HFF-Myc (cell line): ENCODE results near the gene C1orf21.

Experiments used
- DNase-seq: peaks from one replicate; pipeline ENCODE4 v3.0.0-alpha.2; 2011; ENCODE audit warnings: low read depth; ENCODE audit errors: extremely low read depth
- H3K4me3 ChIP-seq: replicated peaks from 2 replicates; pipeline ENCODE4 v1.5.1; 2011; ENCODE audit warnings: low read depth, mild to moderate bottlenecking, control low read depth, low read length
- TF ChIP-seq, protein P1 (sequence below): IDR thresholded peaks from 2 replicates; pipeline ENCODE4 v1.5.1; 2012; ENCODE audit warnings: mild to moderate bottlenecking, low read depth, low read length, control low read depth; ENCODE audit errors: missing control alignments

C1orf21 gene

GRCh38 chr1:184433956-184434502 lies 47.2 kb downstream of the C1orf21 start:
- no peak overlapping the region for H3K4me3 ChIP-seq
- no peak for DNase-seq
- TF ChIP-seq, protein P1, sequence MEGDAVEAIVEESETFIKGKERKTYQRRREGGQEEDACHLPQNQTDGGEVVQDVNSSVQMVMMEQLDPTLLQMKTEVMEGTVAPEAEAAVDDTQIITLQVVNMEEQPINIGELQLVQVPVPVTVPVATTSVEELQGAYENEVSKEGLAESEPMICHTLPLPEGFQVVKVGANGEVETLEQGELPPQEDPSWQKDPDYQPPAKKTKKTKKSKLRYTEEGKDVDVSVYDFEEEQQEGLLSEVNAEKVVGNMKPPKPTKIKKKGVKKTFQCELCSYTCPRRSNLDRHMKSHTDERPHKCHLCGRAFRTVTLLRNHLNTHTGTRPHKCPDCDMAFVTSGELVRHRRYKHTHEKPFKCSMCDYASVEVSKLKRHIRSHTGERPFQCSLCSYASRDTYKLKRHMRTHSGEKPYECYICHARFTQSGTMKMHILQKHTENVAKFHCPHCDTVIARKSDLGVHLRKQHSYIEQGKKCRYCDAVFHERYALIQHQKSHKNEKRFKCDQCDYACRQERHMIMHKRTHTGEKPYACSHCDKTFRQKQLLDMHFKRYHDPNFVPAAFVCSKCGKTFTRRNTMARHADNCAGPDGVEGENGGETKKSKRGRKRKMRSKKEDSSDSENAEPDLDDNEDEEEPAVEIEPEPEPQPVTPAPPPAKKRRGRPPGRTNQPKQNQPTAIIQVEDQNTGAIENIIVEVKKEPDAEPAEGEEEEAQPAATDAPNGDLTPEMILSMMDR = no peak

GRCh38 chr1:184437291-184437690 lies 50.5 kb downstream of the C1orf21 start:
- DNase-seq = no peak
- H3K4me3 ChIP-seq = no peak overlapping the region
- TF ChIP-seq, protein P1 = no peak

DNA sequence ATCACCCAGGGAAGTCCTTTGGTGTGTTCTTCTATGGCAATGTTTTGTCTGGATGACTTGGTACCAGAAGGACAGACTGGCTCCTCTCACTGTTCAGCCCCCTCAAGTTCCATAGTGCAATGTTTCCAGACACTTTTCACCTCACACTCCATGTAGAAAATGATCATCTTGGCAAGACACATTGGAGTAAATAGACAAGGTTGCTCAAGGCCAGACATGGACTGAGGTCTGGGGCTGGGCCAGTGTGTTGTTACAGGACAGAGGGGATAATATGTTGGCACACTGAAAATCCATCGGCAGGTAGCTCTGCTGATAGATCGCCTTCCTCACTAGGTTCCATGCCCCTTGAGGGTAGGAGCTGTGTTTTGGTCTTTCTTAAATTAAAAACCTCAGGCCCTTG lies 51.5 kb downstream of the C1orf21 start:
- TF ChIP-seq, protein P1 = no peak

GRCh38 chr1:184442260-184442659 lies 55.4 kb downstream of the C1orf21 start:
- H3K4me3 ChIP-seq = no peak overlapping the region
- DNase-seq = no peak

More for the DNA sequence above, 51.5 kb downstream of the C1orf21 start:
- no peak for DNase-seq
- H3K4me3 ChIP-seq = no peak overlapping the region

GRCh38 chr1:184443201-184443600 lies 56.4 kb downstream of the C1orf21 start:
- no peak for DNase-seq
- TF ChIP-seq, protein P1 = no peak
- H3K4me3 ChIP-seq = no peak overlapping the region

More at GRCh38 chr1:184442260-184442659, 55.4 kb downstream of the C1orf21 start:
- TF ChIP-seq, protein P1 = no peak

- H3K4me3 ChIP-seq = no peak overlapping the region
- no peak for DNase-seq
- TF ChIP-seq, protein P1 = no peak
Observed at GRCh38 chr1:184443624-184444023, 56.8 kb downstream of the C1orf21 start.

- no peak for DNase-seq
- TF ChIP-seq, protein P1 = no peak
- H3K4me3 ChIP-seq = no peak overlapping the region
Observed at GRCh38 chr1:184445997-184446396, 59.2 kb downstream of the C1orf21 start.
